Upper lobe of left lung (tissue), 6 donors: Measurements from ENCODE around the gene SP7. TPM values are rescaled to one million over a fixed set of nuclear protein-coding genes. Genes with fewer than 3 reads are reported as not detected.

Experiments
- ATAC-seq, 2 donors: fragments of 200-7000 bp; cut with Tn5 transposase; one replicate each; pipeline ENCODE4 v1.9.1; 2022; ENCODE audit warnings: mild to moderate bottlenecking in 2 of 2, moderate library complexity in 2 of 2; ENCODE audit not compliant: low FRiP score in 2 of 2
- DNase-seq, 2 donors: peaks; one replicate each; pipeline ENCODE4 v3.0.0-alpha.2; 2019 to 2020
- H3K27ac ChIP-seq, 4 donors: fragments of 200-600 bp; sonication (generic); one replicate each; pipeline ENCODE4 v1.5.1; 2016 to 2019
- H3K27me3 ChIP-seq, 4 donors: fragments of 200-600 bp; sonication (generic); one replicate each; pipeline ENCODE4 v1.5.1; 2017 to 2019
- H3K36me3 ChIP-seq, 4 donors: fragments of 200-600 bp; sonication (generic); one replicate each; pipeline ENCODE4 v1.5.1; 2016 to 2019
- H3K4me1 ChIP-seq, 4 donors: fragments of 200-600 bp; sonication (generic); one replicate each; pipeline ENCODE4 v1.5.1; 2018 to 2019
- H3K4me3 ChIP-seq, 4 donors: fragments of 200-600 bp; sonication (generic); one replicate each; pipeline ENCODE4 v1.5.1; 2017 to 2019; ENCODE audit warnings: mild to moderate bottlenecking in 2 of 4, moderate library complexity in 1 of 4
- H3K9me3 ChIP-seq, 4 donors: fragments of 200-600 bp; sonication (generic); one replicate each; pipeline ENCODE4 v1.5.1; 2018 to 2019
- EP300 ChIP-seq, 4 donors: sonication (generic); formaldehyde crosslinking; IDR thresholded peaks; one replicate each; pipeline ENCODE4 v1.5.1; 2017; ENCODE audit warnings: antibody characterized with exemption in 4 of 4, control low read depth in 2 of 4
- POLR2A ChIP-seq, 4 donors: fragments of 450-650 bp; IDR thresholded peaks; one replicate each; pipeline ENCODE4 v1.5.1; 2016 to 2017; ENCODE audit warnings: antibody characterized with exemption in 4 of 4, mild to moderate bottlenecking in 2 of 4
- POLR2AphosphoS5 ChIP-seq, 2 donors: sonication (generic); formaldehyde crosslinking; IDR thresholded peaks; one replicate each; pipeline ENCODE4 v1.5.1; 2017; ENCODE audit warnings: antibody characterized with exemption in 2 of 2
- WGBS, 2 donors: methylation state at CpG; one replicate each; pipeline ENCODE4 v1.1.5; 2017 to 2018; 5-methylcytosine and 5-hydroxymethylcytosine counted together
- total RNA-seq, 6 donors: library from RNA; depleted of rRNA in 4 of 6; stranded (reverse); fragments of >200 nt in 4 of 6; gene quantifications; one replicate each; pipeline versions ENCODE4 v1.1.0 to v1.2.1, GENCODE V29; 2016 to 2021
- TF ChIP-seq, protein P1 (sequence below), 6 experiments: fragments of 450-650 bp in 4 of 6; fragments of 200-600 bp in 2 of 6; sonication (generic) in 2 of 6; IDR thresholded peaks; one replicate each; pipeline ENCODE4 v1.5.1; 2016 to 2019; ENCODE audit warnings: antibody characterized with exemption in 6 of 6
- donor health status: DM: no; HTN: no; CAD: no; lungs with moderate emphysema.
- donor health status: DM: no; HTN: yes; CAD: no; lungs with severe emphysema.

The SP7 gene
- total RNA-seq, 6 donors from 2014 or later: not detected

DNA sequence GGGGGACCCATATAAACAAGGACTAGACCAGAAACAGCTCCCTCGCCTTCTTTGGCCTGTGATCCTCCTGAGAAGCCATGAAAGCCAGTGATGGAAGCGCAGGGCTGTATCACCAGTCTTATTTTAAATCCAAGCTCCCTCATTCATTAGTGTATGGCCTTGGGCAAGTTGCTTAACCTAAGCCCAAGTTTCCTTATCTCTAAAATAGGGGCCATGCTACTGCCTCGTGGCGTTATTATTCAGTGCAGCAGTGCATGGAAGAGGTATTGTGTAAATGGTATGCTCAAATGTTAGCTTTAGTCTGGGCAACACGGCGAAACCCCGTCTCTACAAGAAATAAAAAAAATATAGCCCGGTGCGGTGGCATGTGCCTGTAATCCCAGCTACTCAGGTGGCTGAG, 58.2 kb downstream of the SP7 start:
- 95 to 96% methylated on average over 9 of the region's 9 CpGs for WGBS, 2 donors
- Histone ChIP-seq H3K4me1 (no peaks in the 10 kb centered on the region), H3K27ac (no peak overlapping the region), H3K27me3 (no peaks in the 10 kb centered on the region), H3K36me3 (no peaks in the 10 kb centered on the region), H3K9me3 (no peaks in the 10 kb centered on the region), H3K4me3 (no peak overlapping the region)
- no peak for ATAC-seq
- DNase-seq: no peak
- TF ChIP-seq EP300 (IDR thresholded peaks at IDR 0.05) (no peak), POLR2A (IDR thresholded peaks at IDR 0.05) (no peak), POLR2AphosphoS5 (IDR thresholded peaks at IDR 0.05) (no peak)
- TF ChIP-seq, protein P1, sequence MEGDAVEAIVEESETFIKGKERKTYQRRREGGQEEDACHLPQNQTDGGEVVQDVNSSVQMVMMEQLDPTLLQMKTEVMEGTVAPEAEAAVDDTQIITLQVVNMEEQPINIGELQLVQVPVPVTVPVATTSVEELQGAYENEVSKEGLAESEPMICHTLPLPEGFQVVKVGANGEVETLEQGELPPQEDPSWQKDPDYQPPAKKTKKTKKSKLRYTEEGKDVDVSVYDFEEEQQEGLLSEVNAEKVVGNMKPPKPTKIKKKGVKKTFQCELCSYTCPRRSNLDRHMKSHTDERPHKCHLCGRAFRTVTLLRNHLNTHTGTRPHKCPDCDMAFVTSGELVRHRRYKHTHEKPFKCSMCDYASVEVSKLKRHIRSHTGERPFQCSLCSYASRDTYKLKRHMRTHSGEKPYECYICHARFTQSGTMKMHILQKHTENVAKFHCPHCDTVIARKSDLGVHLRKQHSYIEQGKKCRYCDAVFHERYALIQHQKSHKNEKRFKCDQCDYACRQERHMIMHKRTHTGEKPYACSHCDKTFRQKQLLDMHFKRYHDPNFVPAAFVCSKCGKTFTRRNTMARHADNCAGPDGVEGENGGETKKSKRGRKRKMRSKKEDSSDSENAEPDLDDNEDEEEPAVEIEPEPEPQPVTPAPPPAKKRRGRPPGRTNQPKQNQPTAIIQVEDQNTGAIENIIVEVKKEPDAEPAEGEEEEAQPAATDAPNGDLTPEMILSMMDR (IDR thresholded peaks at IDR 0.05): no peak

Other genes with a start within 250 kb of the SP7 start
- 100 to 1,000 TPM in 1 of 6 donors, 10 to 100 TPM in 5; 12.6 to 112 (median 48.9) TPM for gene IGFBP6, start 238.7 kb downstream of the SP7 start, total RNA-seq
- 1 to 10 TPM in 1 of 6 donors, under 1 TPM in 2, not detected in 3; 0.11 to 3.1 (median 0.13) TPM for gene SOAT2, start 232.9 kb downstream of the SP7 start, total RNA-seq
- 10 to 100 TPM in 5 of 6 donors, 1 to 10 TPM in 1; 9.6 to 52.4 (median 24.0) TPM for gene ZNF740, start 155.6 kb downstream of the SP7 start, total RNA-seq
- 100 to 1,000 TPM in 1 of 6 donors, 10 to 100 TPM in 5; 19.8 to 164 (median 28.6) TPM for gene CSAD, start 155.4 kb downstream of the SP7 start, total RNA-seq
- gene ITGB7, start 129.1 kb downstream of the SP7 start, total RNA-seq: 10 to 100 TPM in 1 of 6 donors, 1 to 10 TPM in 5; 3.1 to 12.9 (median 4.7) TPM
- 10 to 100 TPM; 21.2 to 43.0 (median 32.1) TPM for gene RARG, start 104.1 kb downstream of the SP7 start, total RNA-seq
- 1 to 10 TPM; 1.5 to 5.3 (median 2.1) TPM for gene ESPL1, start 68.1 kb downstream of the SP7 start, total RNA-seq
- 100 to 1,000 TPM; 374 to 580 (median 445) TPM for gene PFDN5, start 40.8 kb downstream of the SP7 start, total RNA-seq
- 10 to 100 TPM; 29.1 to 50.7 (median 34.8) TPM for gene MYG1, start 36.7 kb downstream of the SP7 start, total RNA-seq
- 100 to 1,000 TPM in 1 of 6 donors, 10 to 100 TPM in 5; 27.2 to 138 (median 40.4) TPM for gene AAAS, start 14.7 kb downstream of the SP7 start, total RNA-seq
- 10 to 100 TPM; 46.6 to 82.2 (median 61.7) TPM for gene SP1, start 43.8 kb upstream of the SP7 start, total RNA-seq
- 1 to 10 TPM in 1 of 6 donors, under 1 TPM in 3, not detected in 2; 0.24 to 1.0 (median 0.41) TPM for gene AMHR2, start 87.5 kb upstream of the SP7 start, total RNA-seq
- 100 to 1,000 TPM in 3 of 6 donors, 10 to 100 TPM in 3; 81.5 to 198 (median 105) TPM for gene PRR13, start 105.4 kb upstream of the SP7 start, total RNA-seq
- gene PCBP2, start 115.7 kb upstream of the SP7 start, total RNA-seq: 100 to 1,000 TPM; 346 to 723 (median 513) TPM
- gene MAP3K12, start 163.1 kb upstream of the SP7 start, total RNA-seq: 10 to 100 TPM in 5 of 6 donors, 1 to 10 TPM in 1; 9.6 to 87.0 (median 17.4) TPM
- gene TARBP2, start 164.9 kb upstream of the SP7 start, total RNA-seq: 10 to 100 TPM; 25.4 to 74.4 (median 36.8) TPM
- 1 to 10 TPM in 1 of 6 donors, not detected in 5; 6.2 TPM for gene NPFF, start 171.1 kb upstream of the SP7 start, total RNA-seq